GM19463 (cell line): ENCODE results near the gene U2SURP.
A peak's percentile ranks its signal among the peaks of the same experiment; 100 is the strongest.
"Not testable (repeated sequence)": the region's sequence is repeated elsewhere in the genome, so short reads cannot be mapped to it uniquely, and the experiment has no call there.

Experiments
- ATAC-seq: cut with Tn5 transposase; IDR thresholded peaks from one replicate; pipeline ENCODE4 v1.9.1; 2021; ENCODE audit warnings: mild to moderate bottlenecking, moderate library complexity; ENCODE audit not compliant: unreplicated experiment

The U2SURP gene

DNA sequence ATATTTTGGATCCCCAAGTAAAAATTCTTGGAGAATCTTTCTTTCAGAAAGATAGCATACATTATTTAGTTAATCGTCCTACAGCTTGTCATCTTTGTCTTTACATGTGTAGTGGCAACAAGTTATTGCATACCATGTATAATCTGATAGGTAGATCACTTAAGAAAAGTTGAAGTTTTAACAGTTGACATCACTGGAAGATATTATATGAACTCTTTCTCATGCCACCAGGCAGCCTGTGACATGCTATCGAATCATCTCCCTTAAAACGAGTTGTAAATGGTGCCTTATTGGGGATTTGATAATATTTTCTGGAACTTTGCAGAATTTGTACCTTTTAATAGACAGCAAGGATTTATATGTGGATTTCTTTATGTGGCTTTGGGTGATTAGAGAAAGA, 8.7 kb downstream of the U2SURP start:
- no peak for ATAC-seq

DNA sequence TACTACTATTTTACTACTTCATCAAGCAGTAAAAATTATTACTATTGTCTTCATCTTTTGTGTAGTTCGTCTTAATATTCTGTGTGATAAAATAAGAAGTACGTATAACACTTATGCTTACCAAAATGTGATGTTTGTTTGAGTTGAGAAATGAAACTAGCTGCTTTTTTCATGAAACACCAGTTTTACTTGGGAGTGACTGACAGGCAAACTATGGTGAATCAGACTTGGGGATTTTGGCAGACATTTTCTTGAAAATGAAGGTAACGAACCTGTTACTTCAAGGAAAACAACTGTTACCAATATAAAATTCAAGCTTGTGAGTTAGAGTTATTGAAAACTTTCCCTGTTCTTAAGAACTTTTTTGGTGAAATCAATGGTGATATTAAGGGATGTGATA, 10.3 kb downstream of the U2SURP start:
- ATAC-seq, result no peak

DNA sequence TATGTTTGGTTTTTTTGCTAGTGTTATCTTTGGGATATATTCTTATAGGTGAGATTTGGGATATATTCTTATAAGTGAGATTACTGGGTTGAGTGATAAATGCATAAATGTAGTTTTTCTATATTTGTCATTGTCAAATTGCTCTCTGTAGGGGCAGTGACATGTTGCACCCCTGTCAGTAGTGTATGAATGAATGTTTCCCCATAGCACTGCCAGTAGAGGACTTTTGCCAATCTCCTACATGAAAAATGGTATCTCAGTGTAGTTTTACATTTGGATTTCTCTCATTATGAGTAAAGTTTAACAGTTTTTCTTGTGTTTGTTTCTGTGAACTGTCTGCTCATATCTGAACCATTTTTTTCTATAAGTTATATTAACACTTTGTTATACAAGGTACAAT, 13.6 kb downstream of the U2SURP start:
- no peak for ATAC-seq

DNA sequence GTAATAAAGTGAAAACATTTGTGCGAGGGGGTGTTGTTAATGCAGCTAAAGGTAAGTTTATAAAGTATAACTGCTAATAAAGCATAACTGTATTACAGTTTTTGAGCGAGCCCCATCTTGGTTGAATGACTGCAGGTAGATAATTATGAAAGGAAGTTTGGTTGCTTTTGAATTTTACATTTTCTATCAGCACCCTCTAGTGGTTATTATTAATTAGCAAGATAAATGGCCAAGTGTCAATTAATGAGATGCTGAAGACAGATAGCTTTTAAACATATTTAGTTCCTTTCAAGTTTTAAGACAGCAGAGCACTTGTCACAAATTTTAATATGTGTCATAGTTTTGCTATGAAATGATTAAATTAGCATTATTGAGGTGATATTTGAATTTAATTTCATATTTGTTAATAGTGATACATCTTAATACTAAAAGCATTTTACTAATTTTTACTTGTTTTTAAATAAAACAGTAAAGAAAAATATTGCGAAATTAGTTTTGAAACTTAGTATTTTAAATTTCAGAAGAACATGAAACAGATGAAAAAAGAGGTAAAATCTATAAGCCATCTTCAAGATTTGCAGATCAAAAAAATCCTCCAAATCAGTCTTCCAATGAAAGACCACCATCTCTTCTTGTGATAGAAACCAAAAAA, 15.1 kb downstream of the U2SURP start:
- ATAC-seq, result no peak

DNA sequence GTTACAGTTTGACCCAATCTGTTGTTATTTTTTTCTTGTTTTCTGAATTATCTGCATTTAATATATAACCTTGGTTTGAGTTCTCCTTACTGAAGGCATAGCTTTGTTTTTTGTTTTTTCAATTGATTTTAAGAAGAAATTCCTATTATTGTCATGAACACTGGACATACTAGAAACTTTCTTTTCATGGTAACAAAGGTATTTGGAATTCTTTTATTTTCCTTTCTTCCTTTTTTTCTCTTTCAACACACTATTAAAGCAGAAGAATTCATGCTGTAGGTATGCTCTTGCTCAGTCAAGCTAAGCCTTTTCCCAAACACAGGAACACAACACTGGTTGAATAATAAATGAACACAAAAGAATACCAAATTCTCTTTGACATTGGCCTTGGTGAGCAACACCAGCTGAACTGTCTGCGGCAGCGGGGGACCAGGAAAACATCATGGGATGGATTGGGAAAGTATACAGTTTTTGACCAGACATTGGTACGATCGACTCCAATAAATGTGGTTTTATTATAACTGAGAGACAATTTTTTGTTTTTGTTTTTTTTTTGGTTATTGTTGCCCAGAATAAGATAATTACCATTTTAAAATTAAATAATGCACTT, 23.1 kb downstream of the U2SURP start:
- ATAC-seq, result no peak

DNA sequence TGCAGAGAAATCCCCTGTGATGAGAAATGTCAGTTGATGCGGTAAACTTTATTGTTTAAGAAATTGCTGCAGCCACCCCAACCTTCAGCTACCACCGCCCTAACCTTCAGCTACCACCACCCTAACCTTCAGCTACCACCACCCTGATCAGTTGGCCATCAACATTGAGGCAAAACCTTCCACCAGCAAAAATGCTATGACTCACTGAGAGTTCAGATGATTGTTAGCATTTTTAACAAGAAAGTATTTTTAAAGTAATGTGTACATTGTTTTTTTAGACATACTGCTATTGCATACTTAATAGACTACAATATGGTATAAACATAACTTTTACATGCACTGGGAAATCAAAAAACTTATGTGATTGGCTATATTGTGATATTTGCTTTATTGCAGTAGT, 30.0 kb downstream of the U2SURP start:
- no peak for ATAC-seq

DNA sequence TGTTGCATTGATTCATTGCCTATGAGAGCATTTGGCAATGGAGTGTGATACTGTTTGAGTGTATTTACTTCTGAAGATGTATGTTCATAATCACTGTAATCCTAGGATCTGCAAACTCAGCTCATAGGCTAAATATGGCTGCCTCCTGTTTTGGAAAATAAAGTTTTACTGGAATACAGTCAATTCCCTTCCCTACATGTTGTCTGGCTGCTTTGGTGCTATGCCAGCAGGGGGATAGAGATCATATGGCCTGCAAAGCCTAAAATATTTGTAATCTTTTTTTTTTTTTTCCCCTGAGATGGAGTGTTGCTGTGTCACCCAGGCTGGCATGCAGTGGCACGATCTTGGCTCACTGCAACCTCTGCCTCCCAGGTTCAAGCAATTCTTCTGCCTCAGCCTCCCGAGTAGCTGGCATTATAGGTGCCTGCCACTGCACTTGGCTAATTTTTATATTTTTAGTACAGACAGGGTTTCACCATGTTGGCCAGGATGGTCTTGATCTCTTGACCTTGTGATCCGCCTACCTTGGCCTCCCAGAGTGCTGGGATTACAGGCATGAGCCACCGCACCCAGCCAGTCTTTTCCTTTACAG, 30.5 kb downstream of the U2SURP start:
- not testable (repeated sequence) for ATAC-seq

DNA sequence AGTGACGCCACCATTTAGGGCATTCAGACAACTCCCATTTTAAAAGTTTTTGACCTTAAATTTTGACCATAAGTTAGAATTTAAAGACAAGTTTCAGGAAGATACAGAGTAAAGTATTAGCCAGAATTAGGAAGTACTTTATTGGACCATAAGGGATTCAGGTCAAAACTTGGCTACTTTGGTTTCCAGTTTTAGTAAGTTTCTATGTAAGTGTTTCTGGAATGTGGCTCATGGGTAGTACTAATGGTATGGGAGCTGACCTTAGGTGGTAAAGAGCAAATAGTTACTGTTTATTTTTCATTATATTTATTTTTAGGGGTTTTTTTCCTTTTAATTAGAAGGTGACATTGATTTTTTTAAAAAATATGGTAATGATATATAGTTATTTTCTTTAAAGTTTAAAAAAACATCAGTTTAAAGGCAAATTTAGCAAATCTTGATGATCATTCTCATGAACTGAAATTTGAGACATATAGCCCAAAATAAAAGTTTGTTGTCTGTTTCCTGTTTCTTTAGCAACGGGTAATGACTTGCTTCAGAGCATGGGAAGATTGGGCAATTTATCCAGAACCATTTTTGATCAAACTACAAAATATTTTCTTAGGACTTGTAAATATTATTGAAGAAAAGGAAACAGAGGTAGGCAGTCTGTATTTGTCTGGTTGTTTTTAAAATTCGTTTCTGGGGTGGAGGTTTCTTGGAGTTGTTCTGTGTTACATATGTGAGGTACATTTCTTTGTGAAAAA, 34.3 kb downstream of the U2SURP start:
- ATAC-seq, result no peak

DNA sequence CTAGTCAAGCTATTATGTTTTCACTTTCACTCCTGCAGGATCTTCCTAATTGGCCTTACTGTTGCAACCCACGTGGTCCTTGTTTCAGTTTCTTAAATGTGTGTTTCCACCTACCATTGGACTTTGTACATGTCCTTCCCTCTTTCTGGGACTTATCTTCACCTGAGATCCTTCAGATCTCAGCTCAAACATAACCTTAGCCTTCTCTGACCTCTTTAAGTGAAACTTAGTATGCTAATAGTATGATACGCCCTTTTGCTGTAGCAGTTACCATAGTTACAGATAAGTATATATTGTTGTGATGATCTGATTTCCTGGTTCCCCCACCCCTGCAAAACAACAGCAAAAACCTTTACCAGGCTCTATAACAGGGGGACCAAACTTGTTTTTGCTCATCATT, 35.2 kb downstream of the U2SURP start:
- no peak for ATAC-seq

DNA sequence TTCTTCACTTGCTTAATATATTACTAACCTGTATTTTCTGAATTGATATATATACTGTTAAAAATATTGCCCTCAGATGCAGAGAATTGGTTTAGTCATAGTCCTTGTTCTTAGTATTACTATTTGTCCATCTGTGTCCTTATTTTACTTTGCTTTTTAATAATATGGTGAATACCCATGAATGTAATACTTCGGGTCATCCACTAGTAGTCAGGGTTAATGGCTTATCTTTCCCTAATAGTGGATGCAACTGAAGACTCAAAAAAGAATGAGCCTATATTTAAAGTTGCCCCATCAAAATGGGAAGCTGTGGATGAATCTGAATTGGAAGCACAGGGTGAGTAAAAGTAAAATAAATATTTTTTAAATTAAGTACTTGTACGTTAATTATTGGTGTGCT, 36.5 kb downstream of the U2SURP start:
- no peak for ATAC-seq

DNA sequence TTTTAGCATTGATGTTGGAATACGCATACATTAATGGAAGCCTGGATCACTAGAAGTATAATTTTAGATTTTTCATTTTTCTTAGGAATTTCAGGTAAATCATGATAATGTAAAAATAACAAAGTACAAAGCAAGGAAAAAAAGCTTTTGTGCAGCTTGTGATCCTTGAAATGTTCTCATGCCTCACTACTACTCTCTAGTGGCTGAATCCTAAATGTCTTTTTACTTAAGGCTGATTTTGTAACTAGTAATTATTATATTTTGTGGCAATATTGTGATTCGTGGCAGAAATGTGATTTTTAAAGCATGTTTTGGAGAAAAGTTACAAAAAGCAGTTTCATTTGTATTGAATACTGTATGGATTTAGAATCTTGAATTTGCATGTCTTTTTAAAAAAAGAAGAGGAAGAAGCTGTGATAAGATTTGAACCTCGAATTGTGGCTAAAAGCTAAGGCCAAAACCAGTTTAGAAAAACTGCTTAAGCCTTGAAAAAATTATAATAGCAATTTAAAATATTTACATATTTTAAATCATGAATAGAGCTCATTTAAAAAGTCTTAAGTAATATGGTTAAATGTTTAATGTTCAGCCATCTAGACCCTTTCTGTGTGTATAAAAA, 39.0 kb downstream of the U2SURP start:
- ATAC-seq, result no peak

DNA sequence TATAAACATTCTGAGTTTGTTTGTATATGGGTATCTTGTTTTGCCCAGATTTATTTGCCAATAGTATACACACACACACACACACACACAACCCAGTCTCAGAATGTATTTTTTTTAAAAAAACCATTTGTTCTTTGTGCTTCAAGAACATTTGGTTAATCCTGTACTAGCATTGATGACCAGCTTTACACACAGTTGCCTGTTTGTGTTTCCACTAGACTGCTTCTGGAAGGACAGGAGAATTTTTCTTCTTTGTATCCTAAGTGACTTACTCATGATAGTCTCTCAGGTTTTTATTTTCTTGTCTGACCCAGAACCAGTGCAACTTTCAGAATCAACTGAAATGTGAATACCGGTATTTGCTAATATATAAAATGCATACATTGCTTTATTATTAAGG, 40.5 kb downstream of the U2SURP start:
- ATAC-seq, result no peak

DNA sequence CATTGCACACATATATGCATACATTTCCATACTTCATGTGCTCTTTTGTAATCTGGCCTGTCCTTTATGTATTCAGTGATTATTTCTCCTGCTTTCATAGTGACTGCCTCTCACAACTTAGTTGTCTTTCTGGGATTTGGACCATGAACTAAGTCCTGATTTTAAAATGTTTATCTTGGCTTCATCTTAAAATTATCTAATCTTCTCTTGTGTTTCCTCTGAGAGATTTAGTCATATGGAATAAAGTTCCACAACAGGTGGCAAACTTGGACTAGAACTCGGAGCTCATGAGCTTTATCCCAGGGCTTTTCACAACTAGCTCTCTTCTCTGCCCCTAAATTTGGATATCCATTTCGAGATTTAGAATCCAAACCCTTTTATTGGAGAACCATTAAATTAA, 44.3 kb downstream of the U2SURP start:
- ATAC-seq, result no peak

DNA sequence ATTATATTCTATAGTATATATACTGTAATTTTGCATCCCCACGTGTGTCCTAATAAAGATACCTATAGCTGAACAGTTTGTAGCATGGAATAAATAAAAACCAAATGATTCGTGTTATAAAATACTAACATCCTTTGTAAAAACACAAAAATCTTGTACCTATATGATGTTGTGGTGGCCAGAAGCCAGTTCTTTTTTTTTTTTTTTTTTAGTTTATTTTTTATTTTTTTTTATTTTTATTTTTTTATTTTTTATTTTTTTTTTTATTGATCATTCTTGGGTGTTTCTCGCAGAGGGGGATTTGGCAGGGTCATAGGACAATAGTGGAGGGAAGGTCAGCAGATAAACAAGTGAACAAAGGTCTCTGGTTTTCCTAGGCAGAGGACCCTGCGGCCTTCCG, 44.7 kb downstream of the U2SURP start:
- not testable (repeated sequence) for ATAC-seq

DNA sequence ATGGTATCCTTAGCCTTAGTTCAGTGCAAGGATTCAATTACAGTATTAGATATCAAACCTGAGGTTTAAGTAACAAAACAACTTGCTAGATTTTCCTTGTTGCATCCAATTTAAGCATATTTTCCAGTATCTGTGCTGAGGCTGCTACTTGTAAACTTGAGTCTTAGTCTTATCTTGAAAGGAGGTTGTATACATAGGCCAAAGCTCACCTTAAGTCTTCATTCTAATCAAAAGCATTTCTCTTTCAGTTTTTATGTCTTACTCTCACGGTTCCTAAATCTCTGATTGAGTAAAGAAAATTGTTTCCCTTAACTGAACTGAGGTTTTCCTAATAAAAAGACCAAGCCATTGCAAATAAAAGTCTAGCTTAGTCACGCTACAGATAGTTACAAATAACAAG, 52.6 kb downstream of the U2SURP start:
- ATAC-seq, result no peak

DNA sequence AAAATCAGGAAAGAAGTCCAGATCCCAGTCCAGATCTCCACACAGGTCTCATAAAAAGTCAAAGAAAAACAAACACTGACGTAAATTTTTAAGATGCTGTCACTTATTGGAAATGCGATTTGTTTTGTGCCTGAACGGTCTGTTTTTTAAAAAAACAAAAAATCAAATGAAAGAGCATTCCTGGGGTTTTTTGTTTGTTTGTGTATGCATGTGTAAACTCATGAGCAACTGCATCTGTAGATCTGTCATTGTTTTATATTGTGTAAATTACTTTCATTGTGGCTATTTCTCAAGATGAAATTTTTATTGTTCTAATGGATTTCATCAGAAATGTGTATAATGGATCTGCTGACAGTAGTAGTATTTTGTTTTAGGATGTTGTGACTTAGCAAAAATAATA, 55.0 kb downstream of the U2SURP start:
- no peak for ATAC-seq

DNA sequence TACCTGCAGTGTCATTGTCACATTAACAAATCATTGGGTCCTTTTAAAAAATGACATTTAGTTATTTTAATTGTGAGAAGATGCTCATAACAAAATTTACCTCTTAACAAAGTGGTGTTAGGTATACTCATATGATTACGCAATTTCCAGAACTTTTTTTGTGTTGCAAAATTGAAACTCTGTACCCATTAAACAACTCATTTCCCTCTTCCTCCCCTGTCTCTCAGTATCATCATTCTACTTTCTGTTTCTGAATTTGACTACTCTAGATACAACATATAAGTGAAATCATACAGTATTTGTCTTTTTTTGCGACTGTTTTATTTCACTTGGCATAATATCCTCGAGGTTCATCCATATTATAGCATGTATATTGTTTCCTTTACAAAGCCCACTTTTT, 59.5 kb downstream of the U2SURP start:
- peak; percentile 97 for ATAC-seq

DNA sequence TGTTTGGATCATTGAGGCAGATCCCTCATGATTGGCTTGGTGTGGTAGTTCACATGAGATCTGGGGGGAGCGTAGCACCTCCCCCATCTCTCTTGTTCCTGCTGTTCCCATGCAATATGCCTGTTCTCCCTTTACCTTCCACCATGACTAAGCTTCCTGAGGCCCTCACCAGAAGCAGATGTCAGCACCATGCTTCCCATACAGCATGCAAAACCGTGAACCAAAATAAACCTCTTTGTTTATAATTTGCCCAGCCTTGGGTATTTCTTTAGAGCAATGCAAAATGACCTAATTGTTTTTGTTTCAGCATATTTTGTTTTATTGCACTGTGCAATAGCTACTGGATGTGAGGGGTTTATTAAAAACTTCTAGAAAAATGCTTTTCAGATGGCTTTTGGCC, 61.6 kb downstream of the U2SURP start:
- no peak for ATAC-seq

DNA sequence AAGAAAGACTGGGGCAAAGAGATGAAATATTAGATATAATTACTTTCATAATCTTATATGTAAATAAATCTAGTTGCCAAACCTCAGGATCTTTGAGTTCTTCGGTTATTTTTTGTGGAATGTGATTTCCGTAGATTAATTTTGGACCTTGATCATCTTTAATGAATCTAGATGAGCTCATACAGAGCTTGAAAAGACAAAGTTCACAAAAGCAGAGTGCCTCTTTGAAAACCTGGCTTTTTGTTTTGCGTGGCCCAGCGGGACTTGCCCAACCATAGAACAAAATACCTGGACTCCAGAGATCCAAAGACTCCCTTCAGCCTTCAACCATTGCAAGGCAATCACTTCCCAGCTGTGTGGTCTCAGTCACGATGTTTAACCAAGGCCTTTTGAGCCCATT, 63.4 kb downstream of the U2SURP start:
- no peak for ATAC-seq

DNA sequence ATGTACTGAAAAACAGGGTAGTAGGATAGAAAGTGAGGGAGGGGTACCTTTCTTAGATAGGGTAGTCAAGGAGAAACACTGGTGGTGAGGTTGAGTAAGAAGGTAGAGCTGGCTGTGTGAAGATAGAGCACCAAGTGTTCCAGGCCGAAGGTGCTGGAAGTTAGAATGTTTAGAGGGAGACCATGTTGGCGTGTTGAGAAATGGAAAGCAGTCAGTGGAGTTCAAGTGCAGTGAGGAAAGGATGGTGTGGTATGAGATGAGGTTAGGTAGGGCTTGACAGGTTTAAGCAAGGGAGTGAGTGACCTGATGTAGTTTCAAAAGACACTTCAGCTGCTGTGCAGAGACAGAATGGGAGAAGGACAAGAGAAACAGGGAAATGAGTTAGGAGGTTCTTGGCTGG, 64.0 kb downstream of the U2SURP start:
- no peak for ATAC-seq

DNA sequence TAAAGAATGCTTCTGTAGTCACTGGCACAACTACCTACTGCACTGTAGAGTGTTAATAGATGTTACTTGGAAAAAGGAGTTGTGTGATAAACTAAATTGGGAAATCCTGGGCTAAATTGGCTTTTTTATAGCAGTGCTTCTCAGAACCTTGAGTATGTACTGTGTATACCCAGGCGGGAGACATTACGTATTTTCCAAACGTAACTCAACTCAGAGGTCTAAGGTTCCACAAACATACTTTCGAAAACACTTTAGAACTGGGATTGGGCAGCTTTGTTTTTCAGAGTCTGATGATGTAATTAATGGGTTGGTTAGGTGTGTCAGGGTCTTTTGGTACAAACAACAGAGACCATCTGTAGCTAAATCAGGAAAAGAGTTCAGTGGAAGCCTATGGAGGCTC, 64.7 kb downstream of the U2SURP start:
- no peak for ATAC-seq

DNA sequence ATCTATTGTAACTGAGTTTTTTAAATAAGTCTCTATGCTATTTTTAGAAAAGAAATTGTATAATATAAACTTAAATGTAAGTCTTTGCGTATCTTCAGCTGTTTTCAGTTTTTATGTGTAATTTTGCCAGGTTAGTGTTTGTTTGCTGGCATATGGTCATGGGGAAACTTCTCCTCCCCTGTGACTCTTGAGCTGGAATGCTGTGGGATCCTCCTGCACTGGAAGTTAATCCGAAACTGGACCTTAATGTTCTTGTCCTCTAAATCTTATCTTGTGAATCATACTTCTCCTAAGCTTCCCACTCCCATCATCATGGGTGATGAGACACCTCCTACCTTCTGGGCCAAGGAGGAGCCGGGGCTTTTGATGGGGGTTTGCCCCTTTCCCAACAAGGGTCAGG, 65.8 kb downstream of the U2SURP start:
- no peak for ATAC-seq
